Caco-2 (cell line): ENCODE data around the gene PRR18. TPM values are rescaled to one million over a fixed set of nuclear protein-coding genes. Genes with fewer than 3 reads are reported as not detected.
A peak's percentile ranks its signal among the peaks of the same experiment; 100 is the strongest.

Experiments used
- BruUV-seq: library from RNA; stranded (reverse); fragments of 400-500 nt; replicated peaks from 2 replicates; lab custom pipeline; 2021; lab: Mats Ljungman, UMichigan
- CTCF ChIA-PET: fragments of 300-600 bp; sonication (Branson Sonifier 250); formaldehyde crosslinking; loops from one replicate; lab custom pipeline; 2022; ENCODE audit warnings: antibody characterized with exemption; lab: Charles Lee
- POLR2A ChIA-PET: fragments of 300-600 bp; sonication (Branson Sonifier 250); formaldehyde crosslinking; loops from one replicate; lab custom pipeline; 2022; ENCODE audit warnings: antibody characterized with exemption; lab: Charles Lee
- DNase-seq, 2 experiments: peaks; one replicate each; pipeline versions ENCODE4 v3.0.0 to v3.0.0-alpha.2; 2020 to 2022
- H3K27me3 ChIP-seq: replicated peaks from 2 replicates; pipeline ENCODE4 v1.6.0; 2011; ENCODE audit warnings: low read length; ENCODE audit not compliant: control insufficient read depth, insufficient read depth
- H3K36me3 ChIP-seq: 2 replicates; pipeline ENCODE4 v1.5.1; 2011; ENCODE audit warnings: low read length; ENCODE audit not compliant: control insufficient read depth, insufficient read depth
- H3K4me1 ChIP-seq: fragments of 250-450 bp; sonication (Bioruptor Pico); 2 replicates; pipeline ENCODE4 v1.5.1; 2020; ENCODE audit warnings: mild to moderate bottlenecking
- H3K4me3 ChIP-seq: 2 replicates; pipeline ENCODE4 v1.5.1; 2011; ENCODE audit warnings: low read depth, mild to moderate bottlenecking, control low read depth, low read length
- H3K9me3 ChIP-seq: fragments of 250-450 bp; sonication (Bioruptor Pico); 2 replicates; pipeline ENCODE4 v1.5.1; 2020; ENCODE audit warnings: mild to moderate bottlenecking, moderate library complexity
- H3K27ac Mint-ChIP-seq: one replicate; pipeline ENCODE4 v1.8.0; 2022; ENCODE audit warnings: mixed read lengths; ENCODE audit not compliant: unreplicated experiment
- H3K27me3 Mint-ChIP-seq: one replicate; pipeline ENCODE4 v1.8.0; 2022; ENCODE audit warnings: mixed read lengths; ENCODE audit not compliant: insufficient read depth, unreplicated experiment
- H3K36me3 Mint-ChIP-seq: one replicate; pipeline ENCODE4 v1.8.0; 2022; ENCODE audit warnings: mild to moderate bottlenecking, mixed read lengths; ENCODE audit not compliant: insufficient read depth, unreplicated experiment
- H3K4me1 Mint-ChIP-seq: one replicate; pipeline ENCODE4 v1.8.0; 2022; ENCODE audit warnings: low read depth, mixed read lengths; ENCODE audit not compliant: unreplicated experiment
- H3K4me3 Mint-ChIP-seq: one replicate; pipeline ENCODE4 v1.8.0; 2022; ENCODE audit warnings: mild to moderate bottlenecking, moderate library complexity, mixed read lengths; ENCODE audit not compliant: unreplicated experiment
- H3K9me3 Mint-ChIP-seq: one replicate; pipeline ENCODE4 v1.8.0; 2022; ENCODE audit warnings: mixed read lengths; ENCODE audit not compliant: unreplicated experiment
- intact Hi-C: fragments of 100-400 bp; cut with micrococcal nuclease; formaldehyde crosslinking; loops from one replicate; pipeline ENCODE4 v1.10.0; 2022; ENCODE audit not compliant: unreplicated experiment
- total RNA-seq: library from RNA; stranded (reverse); gene quantifications from 2 replicates; pipeline ENCODE4 v1.2.3, GENCODE V29; 2022
- TF ChIP-seq, protein P1 (sequence below), 2 experiments: fragments of 200-600 bp in 1 of 2; IDR thresholded peaks; 1 replicate in 1 of 2; 2 replicates in 1 of 2; pipeline versions ENCODE4 v1.5.1 to v1.8.0; 2011 to 2022; ENCODE audit warnings: antibody characterized with exemption in 1 of 2, control low read depth in 1 of 2, inconsistent platforms in 1 of 2, low read depth in 1 of 2, low read length in 1 of 2, mild to moderate bottlenecking in 1 of 2, moderate library complexity in 1 of 2; ENCODE audit not compliant: insufficient read depth in 1 of 2, severe bottlenecking in 1 of 2, unreplicated experiment in 1 of 2

Gene PRR18
- total RNA-seq, 1 experiment from 2014 or later: 0.95 TPM

DNA sequence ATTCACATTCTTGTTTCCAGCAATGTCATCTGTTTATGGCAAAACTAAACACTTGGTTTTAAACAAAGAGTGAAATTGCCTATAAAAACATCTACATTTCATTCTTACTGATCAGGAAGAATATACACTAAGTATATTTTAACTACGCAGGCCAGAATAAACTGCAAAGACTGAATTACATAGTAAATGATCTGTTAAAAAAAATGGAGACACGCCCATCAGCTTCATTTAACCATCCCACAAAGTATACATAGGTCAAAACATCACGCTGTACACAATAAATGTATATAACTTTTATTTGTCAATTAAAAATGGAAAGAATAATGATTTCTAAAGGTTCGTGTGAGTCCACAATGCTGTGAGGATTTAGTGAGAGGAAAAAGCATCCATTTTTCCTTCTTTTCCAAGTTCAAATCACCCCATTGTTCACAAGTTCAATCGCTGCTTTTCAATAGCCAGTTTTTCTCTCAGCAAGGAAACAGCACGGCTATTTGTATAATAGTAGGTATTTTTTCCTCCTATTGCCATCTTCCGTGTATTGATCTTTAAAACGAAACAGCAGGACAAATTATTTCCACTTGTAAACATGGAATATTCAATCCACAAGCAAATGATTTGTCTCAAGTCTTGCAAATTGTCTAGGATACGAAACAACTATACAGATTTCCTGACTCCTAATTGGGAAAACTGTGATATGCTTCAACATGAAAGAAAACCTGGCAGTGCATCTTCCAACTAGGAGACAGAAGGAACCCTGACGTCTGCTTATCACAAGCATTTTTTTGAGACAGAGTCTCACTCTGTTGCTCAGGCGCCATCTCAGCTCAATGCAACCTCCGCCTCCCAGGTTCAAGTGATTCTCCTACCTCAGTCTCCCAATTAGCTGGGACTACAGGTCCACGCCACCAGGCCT is 23.6 kb upstream of the PRR18 start:
- no peak for DNase-seq
- POLR2A ChIA-PET: no interaction called here
- Mint-ChIP-seq H3K9me3 (no peaks in the 10 kb centered on the region), H3K27me3 (no peaks in the 10 kb centered on the region), H3K27ac (peak overlapping the region; percentile 48), H3K4me1 (peaks cover 6% of the 10 kb centered on the region), H3K4me3 (no peak overlapping the region), H3K36me3 (peaks cover 34% of the 10 kb centered on the region)
- no TSS peak for BruUV-seq
- no peaks in the 10 kb centered on the region for H3K27me3 ChIP-seq
- CTCF ChIA-PET: no interaction called here
- intact Hi-C loops: no loop called here
- H3K4me1 ChIP-seq: no peaks in the 10 kb centered on the region
- no peak overlapping the region for H3K4me3 ChIP-seq
- no peaks in the 10 kb centered on the region; the same call in 1 of the 2 replicates for H3K36me3 ChIP-seq
- TF ChIP-seq, protein P1, sequence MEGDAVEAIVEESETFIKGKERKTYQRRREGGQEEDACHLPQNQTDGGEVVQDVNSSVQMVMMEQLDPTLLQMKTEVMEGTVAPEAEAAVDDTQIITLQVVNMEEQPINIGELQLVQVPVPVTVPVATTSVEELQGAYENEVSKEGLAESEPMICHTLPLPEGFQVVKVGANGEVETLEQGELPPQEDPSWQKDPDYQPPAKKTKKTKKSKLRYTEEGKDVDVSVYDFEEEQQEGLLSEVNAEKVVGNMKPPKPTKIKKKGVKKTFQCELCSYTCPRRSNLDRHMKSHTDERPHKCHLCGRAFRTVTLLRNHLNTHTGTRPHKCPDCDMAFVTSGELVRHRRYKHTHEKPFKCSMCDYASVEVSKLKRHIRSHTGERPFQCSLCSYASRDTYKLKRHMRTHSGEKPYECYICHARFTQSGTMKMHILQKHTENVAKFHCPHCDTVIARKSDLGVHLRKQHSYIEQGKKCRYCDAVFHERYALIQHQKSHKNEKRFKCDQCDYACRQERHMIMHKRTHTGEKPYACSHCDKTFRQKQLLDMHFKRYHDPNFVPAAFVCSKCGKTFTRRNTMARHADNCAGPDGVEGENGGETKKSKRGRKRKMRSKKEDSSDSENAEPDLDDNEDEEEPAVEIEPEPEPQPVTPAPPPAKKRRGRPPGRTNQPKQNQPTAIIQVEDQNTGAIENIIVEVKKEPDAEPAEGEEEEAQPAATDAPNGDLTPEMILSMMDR (IDR thresholded peaks at IDR 0.05; ENCODE audit: insufficient read depth in 1 of 2, low read depth in 1 of 2, low read length in 1 of 2, severe bottlenecking in 1 of 2, unreplicated experiment in 1 of 2): no peak
- no peaks in the 10 kb centered on the region for H3K9me3 ChIP-seq

DNA sequence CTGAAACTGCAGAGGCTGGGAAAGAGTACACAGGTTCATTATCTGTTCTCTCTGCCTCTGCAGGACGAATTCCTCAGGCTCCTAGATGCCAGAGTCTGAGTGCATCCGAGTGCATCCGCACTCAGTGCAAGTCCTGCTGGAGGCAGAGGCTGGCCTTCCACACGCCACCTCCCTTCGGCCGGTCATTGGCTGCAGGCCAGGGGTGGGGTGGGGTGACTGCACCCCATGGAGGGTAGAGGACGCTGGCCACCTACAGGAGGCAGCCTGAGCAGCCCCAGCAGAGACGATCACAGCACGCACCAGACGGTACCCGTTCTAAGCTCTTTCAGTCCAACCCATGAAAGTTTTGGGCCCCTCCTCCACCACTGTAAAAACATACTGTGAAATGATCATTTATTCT is 22.4 kb upstream of the PRR18 start:
- H3K4me3 Mint-ChIP-seq: no peak overlapping the region

DNA sequence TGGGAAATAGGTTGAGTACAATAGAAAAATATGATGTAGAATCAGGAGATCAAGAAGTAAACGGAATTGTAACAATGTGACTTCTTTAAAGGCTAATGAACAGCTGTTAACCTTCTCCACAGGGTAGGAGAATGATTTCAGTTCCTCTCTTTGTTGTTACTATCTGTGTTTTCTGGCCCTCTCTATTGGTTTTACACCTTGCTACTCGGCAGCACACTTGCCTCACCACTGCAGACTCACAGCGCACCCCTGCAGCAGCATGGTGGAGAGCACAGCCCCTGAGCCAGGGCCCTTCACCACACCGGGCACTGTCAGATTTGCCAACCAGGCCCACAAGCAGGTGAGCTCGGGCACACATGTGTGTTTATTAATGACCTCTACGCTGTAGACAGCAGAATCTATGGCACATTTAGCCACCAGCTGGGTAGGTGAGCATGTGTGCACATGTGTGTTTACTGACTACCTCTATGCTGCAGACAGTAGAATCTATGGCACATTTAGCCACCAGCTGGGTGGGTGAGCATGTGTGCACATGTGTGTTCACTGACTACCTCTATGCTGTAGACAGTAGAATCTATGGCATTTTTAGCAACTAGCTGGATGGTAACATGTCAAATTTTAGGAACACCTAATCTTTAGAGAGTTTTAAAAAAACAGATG is 17.3 kb upstream of the PRR18 start:
- Histone ChIP-seq H3K27me3 (no peaks in the 10 kb centered on the region), H3K4me1 (no peaks in the 10 kb centered on the region), H3K9me3 (no peaks in the 10 kb centered on the region), H3K4me3 (no peak overlapping the region), H3K36me3 (peaks cover 1% of the 10 kb centered on the region; the same call in 1 of the 2 replicates)
- no peak overlapping the region for H3K27ac Mint-ChIP-seq
- H3K27me3 Mint-ChIP-seq: no peaks in the 10 kb centered on the region
- H3K9me3 Mint-ChIP-seq: no peaks in the 10 kb centered on the region
- intact Hi-C loops: no loop called here
- TF ChIP-seq, protein P1 (IDR thresholded peaks at IDR 0.05; ENCODE audit: insufficient read depth in 1 of 2, low read depth in 1 of 2, low read length in 1 of 2, severe bottlenecking in 1 of 2, unreplicated experiment in 1 of 2): no peak
- no peak for DNase-seq
- peaks cover 55% of the 10 kb centered on the region for H3K36me3 Mint-ChIP-seq
- no peaks in the 10 kb centered on the region for H3K4me1 Mint-ChIP-seq
- BruUV-seq: no TSS peak
- ChIA-PET CTCF (no interaction called here), POLR2A (no interaction called here)
- no peak overlapping the region for H3K4me3 Mint-ChIP-seq

More for the DNA sequence above, 22.4 kb upstream of the PRR18 start:
- Mint-ChIP-seq H3K27me3 (no peaks in the 10 kb centered on the region), H3K4me1 (peaks cover 6% of the 10 kb centered on the region), H3K9me3 (no peaks in the 10 kb centered on the region), H3K27ac (no peak overlapping the region), H3K36me3 (peaks cover 35% of the 10 kb centered on the region)
- ChIA-PET POLR2A (no interaction called here), CTCF (no interaction called here)
- TF ChIP-seq, protein P1 (IDR thresholded peaks at IDR 0.05; ENCODE audit: insufficient read depth in 1 of 2, low read depth in 1 of 2, low read length in 1 of 2, severe bottlenecking in 1 of 2, unreplicated experiment in 1 of 2): peak in 1 of 2 experiments; percentile 0
- H3K36me3 ChIP-seq: peaks cover 1% of the 10 kb centered on the region; the same call in 1 of the 2 replicates
- H3K9me3 ChIP-seq: no peaks in the 10 kb centered on the region
- H3K27me3 ChIP-seq: no peaks in the 10 kb centered on the region
- BruUV-seq: no TSS peak
- no peaks in the 10 kb centered on the region for H3K4me1 ChIP-seq
- peak in 1 of 2 experiments; percentile 35 for DNase-seq
- intact Hi-C loops: no loop called here
- no peak overlapping the region for H3K4me3 ChIP-seq
